Epithelial cell of esophagus (primary cell): ENCODE results near the gene STN1.

Source experiments
- DNase-seq: peaks from one replicate; pipeline ENCODE4 v3.0.0; 2010; ENCODE audit warnings: low read depth
- H3K4me3 ChIP-seq: 2 replicates; pipeline ENCODE4 v1.5.1; 2011; ENCODE audit warnings: mild to moderate bottlenecking, low read length, control low read depth
- TF ChIP-seq, protein P1 (sequence below): IDR thresholded peaks from 2 replicates; pipeline ENCODE4 v1.5.1; 2011; ENCODE audit warnings: low read depth, mild to moderate bottlenecking, low read length, control low read depth, inconsistent platforms; ENCODE audit not compliant: insufficient read depth; ENCODE audit errors: missing control alignments

STN1 gene

DNA sequence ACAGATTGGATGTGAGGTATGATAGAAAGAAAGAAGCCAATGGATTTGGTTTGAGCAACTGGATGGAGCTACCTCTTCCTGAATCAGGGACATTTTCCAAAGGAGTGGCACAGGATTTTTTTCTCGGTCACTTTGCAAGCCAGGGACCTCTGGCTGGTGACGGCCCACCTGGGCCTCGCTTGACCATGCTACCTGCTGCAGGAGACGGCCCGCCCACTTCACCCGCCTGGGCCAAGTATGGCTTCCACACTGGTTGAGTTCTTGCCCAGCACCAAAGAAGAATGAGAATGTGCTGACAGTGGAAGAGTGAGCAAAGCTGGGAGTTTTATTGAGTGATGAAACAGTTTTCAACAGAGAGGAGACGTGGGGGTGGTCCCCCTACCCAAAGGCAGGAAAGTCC lies 38.2 kb downstream of the STN1 start:
- DNase-seq: no peak
- H3K4me3 ChIP-seq: no peak overlapping the region
- TF ChIP-seq, protein P1, sequence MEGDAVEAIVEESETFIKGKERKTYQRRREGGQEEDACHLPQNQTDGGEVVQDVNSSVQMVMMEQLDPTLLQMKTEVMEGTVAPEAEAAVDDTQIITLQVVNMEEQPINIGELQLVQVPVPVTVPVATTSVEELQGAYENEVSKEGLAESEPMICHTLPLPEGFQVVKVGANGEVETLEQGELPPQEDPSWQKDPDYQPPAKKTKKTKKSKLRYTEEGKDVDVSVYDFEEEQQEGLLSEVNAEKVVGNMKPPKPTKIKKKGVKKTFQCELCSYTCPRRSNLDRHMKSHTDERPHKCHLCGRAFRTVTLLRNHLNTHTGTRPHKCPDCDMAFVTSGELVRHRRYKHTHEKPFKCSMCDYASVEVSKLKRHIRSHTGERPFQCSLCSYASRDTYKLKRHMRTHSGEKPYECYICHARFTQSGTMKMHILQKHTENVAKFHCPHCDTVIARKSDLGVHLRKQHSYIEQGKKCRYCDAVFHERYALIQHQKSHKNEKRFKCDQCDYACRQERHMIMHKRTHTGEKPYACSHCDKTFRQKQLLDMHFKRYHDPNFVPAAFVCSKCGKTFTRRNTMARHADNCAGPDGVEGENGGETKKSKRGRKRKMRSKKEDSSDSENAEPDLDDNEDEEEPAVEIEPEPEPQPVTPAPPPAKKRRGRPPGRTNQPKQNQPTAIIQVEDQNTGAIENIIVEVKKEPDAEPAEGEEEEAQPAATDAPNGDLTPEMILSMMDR: no peak

DNA sequence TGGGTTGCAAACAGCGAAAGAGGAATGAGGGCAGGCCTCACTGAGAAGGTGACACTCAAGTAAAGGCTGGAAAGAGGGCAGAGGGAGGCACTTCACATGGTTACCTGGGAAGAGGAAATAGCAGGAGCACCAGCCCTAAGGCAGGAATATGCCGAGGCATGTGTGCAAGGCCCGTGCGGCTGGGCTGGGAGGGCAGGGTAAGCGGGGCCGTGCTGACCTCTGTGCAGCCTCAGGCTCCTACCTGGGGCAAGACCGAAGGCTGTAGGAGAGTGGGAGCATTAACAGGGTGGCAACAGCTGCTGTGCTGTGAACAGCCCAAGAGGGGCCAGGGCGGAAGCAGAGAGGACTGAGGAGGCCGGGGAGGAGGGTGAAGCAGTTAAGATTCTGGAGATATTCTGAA lies 38.6 kb downstream of the STN1 start:
- peak; percentile 38 for DNase-seq
- no peak overlapping the region for H3K4me3 ChIP-seq
- TF ChIP-seq, protein P1: no peak

DNA sequence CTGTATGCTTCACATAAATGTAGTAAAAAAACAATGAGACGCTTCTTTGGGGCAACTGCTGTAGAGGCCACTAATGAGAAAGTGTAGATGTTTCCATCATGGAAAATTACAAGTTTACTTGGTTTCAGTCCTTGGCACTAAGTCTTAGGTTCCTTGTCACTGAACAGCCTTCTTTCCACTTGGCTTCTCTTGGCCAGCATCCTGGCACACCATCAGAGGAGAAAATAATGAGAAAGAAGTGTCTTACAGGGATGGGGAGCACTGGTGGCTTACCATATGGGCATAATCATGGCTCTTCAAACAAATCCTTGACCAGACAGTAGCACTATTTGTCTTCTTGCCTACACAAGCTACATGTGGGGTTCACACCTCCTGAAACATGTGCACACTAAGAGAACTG lies 40.1 kb downstream of the STN1 start:
- no peak overlapping the region for H3K4me3 ChIP-seq
- DNase-seq: no peak
- TF ChIP-seq, protein P1: no peak

DNA sequence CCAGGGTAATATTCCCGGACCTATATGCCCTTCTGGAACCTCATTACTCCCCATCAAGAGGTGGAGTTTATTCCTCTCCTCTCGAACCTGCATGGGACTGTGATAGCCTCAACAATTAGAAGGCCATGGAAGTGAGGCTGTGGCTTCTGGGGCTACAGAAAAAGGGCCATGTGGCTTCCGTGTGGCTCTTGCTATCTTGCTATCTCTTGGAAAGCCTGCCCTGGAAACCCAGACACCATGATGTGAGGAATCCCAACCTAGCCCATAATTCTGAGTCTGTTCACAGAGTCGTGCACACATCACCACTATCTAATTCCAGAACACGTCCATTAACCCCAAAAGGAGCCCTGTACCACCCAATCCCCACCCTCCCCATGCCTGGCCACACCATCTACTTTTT lies 41.8 kb downstream of the STN1 start:
- TF ChIP-seq, protein P1: no peak
- H3K4me3 ChIP-seq: no peak overlapping the region
- DNase-seq: no peak

DNA sequence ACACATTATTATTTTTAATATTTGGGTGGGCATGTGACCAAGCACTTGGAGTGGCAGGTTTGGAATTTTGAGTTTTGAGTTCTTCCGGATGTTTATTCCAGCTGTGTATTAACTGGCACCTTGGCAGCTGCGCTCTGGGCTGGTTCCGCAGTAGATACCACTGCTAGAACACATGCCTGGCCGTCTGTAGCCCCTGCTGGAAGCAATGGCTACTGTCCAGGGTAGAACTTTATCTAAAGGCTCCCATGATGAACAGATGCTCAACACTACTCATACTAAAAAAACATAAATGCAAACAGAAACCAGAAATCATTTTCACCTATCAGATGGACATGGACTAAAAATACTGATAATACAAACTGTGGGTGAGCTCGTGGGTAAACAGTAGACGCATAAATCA lies 43.3 kb downstream of the STN1 start:
- TF ChIP-seq, protein P1: no peak
- H3K4me3 ChIP-seq: no peak overlapping the region
- no peak for DNase-seq

DNA sequence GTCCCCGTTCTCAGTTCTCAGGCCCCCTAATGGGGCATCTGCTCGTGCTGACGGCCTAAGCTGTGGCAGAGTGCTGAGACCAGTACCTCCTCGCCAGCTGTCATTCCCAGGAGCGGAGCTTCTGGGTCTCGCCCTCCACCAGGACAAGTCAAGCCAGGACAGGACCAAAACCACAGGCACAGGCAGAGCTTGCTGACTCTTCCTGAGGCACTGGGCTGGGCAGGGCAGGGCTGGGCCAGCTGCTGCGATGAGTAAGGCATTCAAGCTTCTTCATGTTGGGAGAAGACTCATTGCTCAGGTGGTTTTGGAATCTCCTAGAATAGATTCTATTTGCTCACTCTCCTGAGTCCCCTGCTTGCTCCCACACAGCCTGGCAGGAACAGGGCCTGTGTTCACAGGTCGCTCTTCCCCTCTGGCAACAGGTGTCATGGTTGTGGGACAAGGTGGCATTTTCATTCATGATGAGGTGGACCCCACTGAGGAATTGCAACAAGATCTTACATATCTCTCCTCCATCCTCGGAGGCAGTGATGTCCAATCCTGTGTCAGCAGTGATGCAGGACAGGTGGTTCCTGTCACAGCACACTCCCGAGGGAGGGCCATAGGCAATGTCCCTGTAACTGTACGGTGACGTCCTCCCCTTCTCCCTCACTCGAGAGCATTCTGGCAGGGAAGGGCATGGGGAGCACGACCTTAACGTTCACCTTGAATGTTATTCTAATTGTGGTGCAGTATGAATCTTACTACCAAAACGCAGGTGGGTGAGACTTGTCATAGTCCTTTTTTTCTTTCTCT lies 45.6 kb downstream of the STN1 start:
- H3K4me3 ChIP-seq: no peak overlapping the region
- TF ChIP-seq, protein P1: no peak
- DNase-seq: peak; percentile 100

DNA sequence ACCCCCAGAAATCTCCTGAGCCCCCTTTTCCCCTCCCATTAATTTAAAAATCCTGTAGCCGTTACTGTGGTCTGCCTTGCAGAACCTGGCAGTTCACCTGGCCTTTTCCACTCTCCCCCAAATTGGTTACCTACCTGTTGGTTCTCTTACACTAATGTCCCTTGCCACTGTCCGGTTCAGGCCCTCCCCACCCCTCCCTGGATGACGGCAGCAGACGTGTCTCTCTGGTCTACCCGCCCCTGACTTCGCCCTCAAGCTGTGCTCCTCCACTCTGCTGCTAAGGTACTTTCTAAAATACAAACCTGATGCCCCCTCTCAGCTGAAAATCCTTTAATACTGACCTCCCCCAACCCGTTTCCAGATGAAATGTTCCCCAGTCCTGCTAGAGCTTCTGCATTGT lies 47.0 kb downstream of the STN1 start:
- no peak overlapping the region for H3K4me3 ChIP-seq
- TF ChIP-seq, protein P1: no peak
- peak; percentile 70 for DNase-seq
